ENCODE measurements around the gene CYP2B6. TPM values are rescaled to one million over a fixed set of nuclear protein-coding genes. Genes with fewer than 3 reads are reported as not detected.

The CYP2B6 gene
- total and polyA plus RNA-seq, 2 experiments from 2014 or later: 3.9 to 8.4 TPM

DNA sequence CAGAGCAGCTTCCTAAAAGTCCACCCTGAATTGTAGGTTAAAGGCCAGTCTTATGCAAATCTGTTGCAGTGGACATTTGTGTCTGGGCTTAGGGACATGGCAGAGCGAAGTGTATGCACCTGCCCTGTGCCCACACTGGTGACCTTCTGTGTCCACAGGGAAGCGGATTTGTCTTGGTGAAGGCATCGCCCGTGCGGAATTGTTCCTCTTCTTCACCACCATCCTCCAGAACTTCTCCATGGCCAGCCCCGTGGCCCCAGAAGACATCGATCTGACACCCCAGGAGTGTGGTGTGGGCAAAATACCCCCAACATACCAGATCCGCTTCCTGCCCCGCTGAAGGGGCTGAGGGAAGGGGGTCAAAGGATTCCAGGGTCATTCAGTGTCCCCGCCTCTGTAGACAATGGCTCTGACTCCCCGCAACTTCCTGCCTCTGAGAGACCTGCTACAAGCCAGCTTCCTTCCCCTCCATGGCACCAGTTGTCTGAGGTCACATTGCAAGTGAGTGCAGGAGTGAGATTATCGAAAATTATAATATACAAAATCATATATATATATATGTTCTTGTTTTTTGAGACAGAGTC lies 25.5 kb downstream of the CYP2B6 start (continued):
- no peak for TF ChIP-seq NANOG (IDR thresholded peaks at IDR 0.05; ENCODE audit: borderline replicate concordance)
- TF ChIP-seq CREB1 (CRISPR knock-in tag; IDR thresholded peaks at IDR 0.05; ENCODE audit: low read depth): no peak
- no peak for TF ChIP-seq POLR2AphosphoS5 (IDR thresholded peaks at IDR 0.05; ENCODE audit: low read depth)
- no peak for TF ChIP-seq ZNF114 (CRISPR knock-in tag; IDR thresholded peaks at IDR 0.05)
- no peak for TF ChIP-seq EZH2 (IDR thresholded peaks at IDR 0.05; ENCODE audit: low read depth, unreplicated experiment)
- TF ChIP-seq EZH2phosphoT487 (IDR thresholded peaks at IDR 0.05; ENCODE audit: unreplicated experiment): no peak
- TF ChIP-seq, protein P1, sequence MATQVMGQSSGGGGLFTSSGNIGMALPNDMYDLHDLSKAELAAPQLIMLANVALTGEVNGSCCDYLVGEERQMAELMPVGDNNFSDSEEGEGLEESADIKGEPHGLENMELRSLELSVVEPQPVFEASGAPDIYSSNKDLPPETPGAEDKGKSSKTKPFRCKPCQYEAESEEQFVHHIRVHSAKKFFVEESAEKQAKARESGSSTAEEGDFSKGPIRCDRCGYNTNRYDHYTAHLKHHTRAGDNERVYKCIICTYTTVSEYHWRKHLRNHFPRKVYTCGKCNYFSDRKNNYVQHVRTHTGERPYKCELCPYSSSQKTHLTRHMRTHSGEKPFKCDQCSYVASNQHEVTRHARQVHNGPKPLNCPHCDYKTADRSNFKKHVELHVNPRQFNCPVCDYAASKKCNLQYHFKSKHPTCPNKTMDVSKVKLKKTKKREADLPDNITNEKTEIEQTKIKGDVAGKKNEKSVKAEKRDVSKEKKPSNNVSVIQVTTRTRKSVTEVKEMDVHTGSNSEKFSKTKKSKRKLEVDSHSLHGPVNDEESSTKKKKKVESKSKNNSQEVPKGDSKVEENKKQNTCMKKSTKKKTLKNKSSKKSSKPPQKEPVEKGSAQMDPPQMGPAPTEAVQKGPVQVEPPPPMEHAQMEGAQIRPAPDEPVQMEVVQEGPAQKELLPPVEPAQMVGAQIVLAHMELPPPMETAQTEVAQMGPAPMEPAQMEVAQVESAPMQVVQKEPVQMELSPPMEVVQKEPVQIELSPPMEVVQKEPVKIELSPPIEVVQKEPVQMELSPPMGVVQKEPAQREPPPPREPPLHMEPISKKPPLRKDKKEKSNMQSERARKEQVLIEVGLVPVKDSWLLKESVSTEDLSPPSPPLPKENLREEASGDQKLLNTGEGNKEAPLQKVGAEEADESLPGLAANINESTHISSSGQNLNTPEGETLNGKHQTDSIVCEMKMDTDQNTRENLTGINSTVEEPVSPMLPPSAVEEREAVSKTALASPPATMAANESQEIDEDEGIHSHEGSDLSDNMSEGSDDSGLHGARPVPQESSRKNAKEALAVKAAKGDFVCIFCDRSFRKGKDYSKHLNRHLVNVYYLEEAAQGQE (IDR thresholded peaks at IDR 0.05; ENCODE audit: unreplicated experiment): no peak
- TF ChIP-seq, protein P2, sequence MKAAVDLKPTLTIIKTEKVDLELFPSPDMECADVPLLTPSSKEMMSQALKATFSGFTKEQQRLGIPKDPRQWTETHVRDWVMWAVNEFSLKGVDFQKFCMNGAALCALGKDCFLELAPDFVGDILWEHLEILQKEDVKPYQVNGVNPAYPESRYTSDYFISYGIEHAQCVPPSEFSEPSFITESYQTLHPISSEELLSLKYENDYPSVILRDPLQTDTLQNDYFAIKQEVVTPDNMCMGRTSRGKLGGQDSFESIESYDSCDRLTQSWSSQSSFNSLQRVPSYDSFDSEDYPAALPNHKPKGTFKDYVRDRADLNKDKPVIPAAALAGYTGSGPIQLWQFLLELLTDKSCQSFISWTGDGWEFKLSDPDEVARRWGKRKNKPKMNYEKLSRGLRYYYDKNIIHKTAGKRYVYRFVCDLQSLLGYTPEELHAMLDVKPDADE (IDR thresholded peaks at IDR 0.05): no peak
- TF ChIP-seq, protein P3, sequence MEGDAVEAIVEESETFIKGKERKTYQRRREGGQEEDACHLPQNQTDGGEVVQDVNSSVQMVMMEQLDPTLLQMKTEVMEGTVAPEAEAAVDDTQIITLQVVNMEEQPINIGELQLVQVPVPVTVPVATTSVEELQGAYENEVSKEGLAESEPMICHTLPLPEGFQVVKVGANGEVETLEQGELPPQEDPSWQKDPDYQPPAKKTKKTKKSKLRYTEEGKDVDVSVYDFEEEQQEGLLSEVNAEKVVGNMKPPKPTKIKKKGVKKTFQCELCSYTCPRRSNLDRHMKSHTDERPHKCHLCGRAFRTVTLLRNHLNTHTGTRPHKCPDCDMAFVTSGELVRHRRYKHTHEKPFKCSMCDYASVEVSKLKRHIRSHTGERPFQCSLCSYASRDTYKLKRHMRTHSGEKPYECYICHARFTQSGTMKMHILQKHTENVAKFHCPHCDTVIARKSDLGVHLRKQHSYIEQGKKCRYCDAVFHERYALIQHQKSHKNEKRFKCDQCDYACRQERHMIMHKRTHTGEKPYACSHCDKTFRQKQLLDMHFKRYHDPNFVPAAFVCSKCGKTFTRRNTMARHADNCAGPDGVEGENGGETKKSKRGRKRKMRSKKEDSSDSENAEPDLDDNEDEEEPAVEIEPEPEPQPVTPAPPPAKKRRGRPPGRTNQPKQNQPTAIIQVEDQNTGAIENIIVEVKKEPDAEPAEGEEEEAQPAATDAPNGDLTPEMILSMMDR (conservative IDR thresholded peaks at IDR 0.05; ENCODE audit: low read depth in 2 of 2): no peak

DNA sequence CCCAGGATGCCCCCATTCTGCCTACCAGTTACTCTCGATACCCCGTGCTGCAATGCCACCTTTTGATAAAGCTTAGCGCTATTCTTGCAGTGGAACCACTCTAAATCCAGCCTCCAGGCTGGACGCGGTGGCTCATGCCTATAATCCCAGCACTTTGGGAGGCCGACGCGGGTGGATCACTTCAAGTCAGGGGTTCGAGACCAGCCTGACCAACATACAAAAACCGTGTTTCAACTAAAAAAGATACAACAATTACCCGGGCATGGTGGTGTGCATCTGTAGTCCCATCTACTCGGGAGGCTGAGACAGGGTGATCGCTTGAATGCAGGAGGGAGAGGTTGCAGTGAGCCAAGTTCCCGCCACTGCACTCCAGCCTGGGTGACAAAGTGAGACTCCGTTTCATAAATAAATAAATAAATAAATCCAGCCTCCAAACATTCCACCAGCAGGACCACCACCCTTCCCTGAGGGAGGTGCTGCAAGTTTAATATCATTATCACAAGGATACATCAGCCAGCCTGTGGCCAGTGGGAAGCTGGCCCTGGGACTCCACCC lies 27.7 kb downstream of the CYP2B6 start:
- Histone ChIP-seq H4K20me1 (replicated peaks; ENCODE audit: insufficient read depth) (no peaks in the 10 kb centered on the region), H2AFZ (no peak overlapping the region), H3K27me3 (ENCODE audit: insufficient read depth) (no peaks in the 10 kb centered on the region), H3K79me2 (replicated peaks; ENCODE audit: insufficient read depth) (no peaks in the 10 kb centered on the region), H3K4me1 (ENCODE audit: insufficient read depth) (no peaks in the 10 kb centered on the region), H3F3A (replicated peaks; ENCODE audit: low read depth) (no peaks in the 10 kb centered on the region), H3K4me3 (no peak overlapping the region), H3K36me3 (ENCODE audit: insufficient read depth) (no peaks in the 10 kb centered on the region), H3K4me2 (no peak overlapping the region), H3K27ac (ENCODE audit: low read depth) (no peak overlapping the region), H3K9me2 (ENCODE audit: insufficient read depth) (no peaks in the 10 kb centered on the region)
- DNase-seq (ENCODE audit: low spot score) (no peak), ATAC-seq (no peak)
- Mint-ChIP-seq H3K4me3 (no peak overlapping the region), H3K27me3 (ENCODE audit: insufficient read depth, low read depth, poor library complexity) (peaks cover 7% of the 10 kb centered on the region), H3K4me1 (no peaks in the 10 kb centered on the region), H3K9me3 (no peaks in the 10 kb centered on the region), H3K27ac (no peak overlapping the region), H3K36me3 (ENCODE audit: low read depth) (no peaks in the 10 kb centered on the region)
- TF ChIP-seq, protein P4, sequence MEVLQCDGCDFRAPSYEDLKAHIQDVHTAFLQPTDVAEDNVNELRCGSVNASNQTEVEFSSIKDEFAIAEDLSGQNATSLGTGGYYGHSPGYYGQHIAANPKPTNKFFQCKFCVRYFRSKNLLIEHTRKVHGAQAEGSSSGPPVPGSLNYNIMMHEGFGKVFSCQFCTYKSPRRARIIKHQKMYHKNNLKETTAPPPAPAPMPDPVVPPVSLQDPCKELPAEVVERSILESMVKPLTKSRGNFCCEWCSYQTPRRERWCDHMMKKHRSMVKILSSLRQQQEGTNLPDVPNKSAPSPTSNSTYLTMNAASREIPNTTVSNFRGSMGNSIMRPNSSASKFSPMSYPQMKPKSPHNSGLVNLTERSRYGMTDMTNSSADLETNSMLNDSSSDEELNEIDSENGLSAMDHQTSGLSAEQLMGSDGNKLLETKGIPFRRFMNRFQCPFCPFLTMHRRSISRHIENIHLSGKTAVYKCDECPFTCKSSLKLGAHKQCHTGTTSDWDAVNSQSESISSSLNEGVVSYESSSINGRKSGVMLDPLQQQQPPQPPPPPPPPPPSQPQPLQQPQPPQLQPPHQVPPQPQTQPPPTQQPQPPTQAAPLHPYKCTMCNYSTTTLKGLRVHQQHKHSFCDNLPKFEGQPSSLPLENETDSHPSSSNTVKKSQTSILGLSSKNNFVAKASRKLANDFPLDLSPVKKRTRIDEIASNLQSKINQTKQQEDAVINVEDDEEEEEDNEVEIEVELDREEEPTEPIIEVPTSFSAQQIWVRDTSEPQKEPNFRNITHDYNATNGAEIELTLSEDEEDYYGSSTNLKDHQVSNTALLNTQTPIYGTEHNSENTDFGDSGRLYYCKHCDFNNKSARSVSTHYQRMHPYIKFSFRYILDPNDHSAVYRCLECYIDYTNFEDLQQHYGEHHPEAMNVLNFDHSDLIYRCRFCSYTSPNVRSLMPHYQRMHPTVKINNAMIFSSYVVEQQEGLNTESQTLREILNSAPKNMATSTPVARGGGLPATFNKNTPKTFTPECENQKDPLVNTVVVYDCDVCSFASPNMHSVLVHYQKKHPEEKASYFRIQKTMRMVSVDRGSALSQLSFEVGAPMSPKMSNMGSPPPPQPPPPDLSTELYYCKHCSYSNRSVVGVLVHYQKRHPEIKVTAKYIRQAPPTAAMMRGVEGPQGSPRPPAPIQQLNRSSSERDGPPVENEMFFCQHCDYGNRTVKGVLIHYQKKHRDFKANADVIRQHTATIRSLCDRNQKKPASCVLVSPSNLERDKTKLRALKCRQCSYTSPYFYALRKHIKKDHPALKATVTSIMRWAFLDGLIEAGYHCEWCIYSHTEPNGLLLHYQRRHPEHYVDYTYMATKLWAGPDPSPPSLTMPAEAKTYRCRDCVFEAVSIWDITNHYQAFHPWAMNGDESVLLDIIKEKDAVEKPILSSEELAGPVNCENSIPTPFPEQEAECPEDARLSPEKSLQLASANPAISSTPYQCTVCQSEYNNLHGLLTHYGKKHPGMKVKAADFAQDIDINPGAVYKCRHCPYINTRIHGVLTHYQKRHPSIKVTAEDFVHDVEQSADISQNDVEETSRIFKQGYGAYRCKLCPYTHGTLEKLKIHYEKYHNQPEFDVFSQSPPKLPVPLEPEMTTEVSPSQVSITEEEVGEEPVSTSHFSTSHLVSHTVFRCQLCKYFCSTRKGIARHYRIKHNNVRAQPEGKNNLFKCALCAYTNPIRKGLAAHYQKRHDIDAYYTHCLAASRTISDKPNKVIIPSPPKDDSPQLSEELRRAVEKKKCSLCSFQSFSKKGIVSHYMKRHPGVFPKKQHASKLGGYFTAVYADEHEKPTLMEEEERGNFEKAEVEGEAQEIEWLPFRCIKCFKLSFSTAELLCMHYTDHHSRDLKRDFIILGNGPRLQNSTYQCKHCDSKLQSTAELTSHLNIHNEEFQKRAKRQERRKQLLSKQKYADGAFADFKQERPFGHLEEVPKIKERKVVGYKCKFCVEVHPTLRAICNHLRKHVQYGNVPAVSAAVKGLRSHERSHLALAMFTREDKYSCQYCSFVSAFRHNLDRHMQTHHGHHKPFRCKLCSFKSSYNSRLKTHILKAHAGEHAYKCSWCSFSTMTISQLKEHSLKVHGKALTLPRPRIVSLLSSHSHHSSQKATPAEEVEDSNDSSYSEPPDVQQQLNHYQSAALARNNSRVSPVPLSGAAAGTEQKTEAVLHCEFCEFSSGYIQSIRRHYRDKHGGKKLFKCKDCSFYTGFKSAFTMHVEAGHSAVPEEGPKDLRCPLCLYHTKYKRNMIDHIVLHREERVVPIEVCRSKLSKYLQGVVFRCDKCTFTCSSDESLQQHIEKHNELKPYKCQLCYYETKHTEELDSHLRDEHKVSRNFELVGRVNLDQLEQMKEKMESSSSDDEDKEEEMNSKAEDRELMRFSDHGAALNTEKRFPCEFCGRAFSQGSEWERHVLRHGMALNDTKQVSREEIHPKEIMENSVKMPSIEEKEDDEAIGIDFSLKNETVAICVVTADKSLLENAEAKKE (CRISPR knock-in tag; IDR thresholded peaks at IDR 0.05): no peak
- TF ChIP-seq, protein P2 (IDR thresholded peaks at IDR 0.05): no peak
- TF ChIP-seq JUNB (IDR thresholded peaks at IDR 0.05; ENCODE audit: unreplicated experiment): no peak
